HCT116 (cell line): ENCODE results near the gene CEMIP2. TPM values are rescaled to one million over a fixed set of nuclear protein-coding genes. Genes with fewer than 3 reads are reported as not detected.

Experiments
- ATAC-seq: fragments of 200-7000 bp; cut with Tn5 transposase; 2 replicates; pipeline ENCODE4 v1.9.1; 2020; ENCODE audit warnings: mild to moderate bottlenecking, moderate library complexity
- BruUV-seq: library from RNA; stranded (reverse); fragments of 400-500 nt; replicated peaks from 2 replicates; lab custom pipeline; 2021; lab: Mats Ljungman, UMichigan
- CTCF ChIA-PET: fragments of 300-600 bp; sonication (Branson Sonifier 250); formaldehyde crosslinking; loops from one replicate; lab custom pipeline; 2021; ENCODE audit warnings: antibody characterized with exemption; lab: Charles Lee
- POLR2A ChIA-PET: fragments of 300-600, 350-600 bp; sonication (Branson Sonifier 250); formaldehyde crosslinking; loops from one replicate; lab custom pipeline; 2021; ENCODE audit warnings: antibody characterized with exemption; lab: Charles Lee
- RAD21 ChIA-PET, 2 experiments: fragments of 300-600 bp; sonication (Branson Sonifier 250); formaldehyde crosslinking; loops; one replicate each; lab custom pipeline; 2023; ENCODE audit warnings: low total read pairs in 2 of 2; ENCODE audit not compliant: uncharacterized antibody in 2 of 2, unreplicated experiment in 2 of 2, low non-redundant PET in 1 of 2; lab: Charles Lee
- DNase-seq: peaks from one replicate; pipeline ENCODE4 v3.0.0-alpha.2; 2010; ENCODE audit warnings: low read depth, low spot score
- H2AFZ ChIP-seq: fragments of 200-600 bp; shearing (Covaris generic), sonication (generic); 2 replicates; pipeline ENCODE4 v1.6.1; 2017; ENCODE audit warnings: low read depth, mixed run types, mixed read lengths, antibody characterized with exemption, low read length; ENCODE audit not compliant: poor library complexity, severe bottlenecking
- H3K27ac ChIP-seq: 2 replicates; pipeline ENCODE4 v1.5.1; 2012; ENCODE audit warnings: low read depth, low read length
- H3K27me3 ChIP-seq: fragments of 200-600 bp; sonication (generic); 2 replicates; pipeline ENCODE4 v1.6.1; 2016; ENCODE audit warnings: mixed run types, low read length, mixed read lengths; ENCODE audit not compliant: insufficient read depth
- H3K36me3 ChIP-seq, 2 experiments: fragments of 200-500 bp in 1 of 2; fragments of 200-600 bp in 1 of 2; sonication (Bioruptor generic) in 1 of 2; sonication (generic) in 1 of 2; 2 replicates each; pipeline versions ENCODE4 v1.5.1 to v1.6.1; 2014 to 2016; ENCODE audit warnings: low read length in 2 of 2, inconsistent platforms in 1 of 2, mixed read lengths in 1 of 2, mixed run types in 1 of 2; ENCODE audit not compliant: insufficient read depth in 2 of 2, control insufficient read depth in 1 of 2
- H3K4me1 ChIP-seq, 2 experiments: fragments of 200-600 bp in 1 of 2; sonication (generic) in 1 of 2; 2 replicates each; pipeline versions ENCODE4 v1.5.1 to v1.6.1; 2012 to 2017; ENCODE audit warnings: low read length in 2 of 2, inconsistent platforms in 1 of 2, mild to moderate bottlenecking in 1 of 2, mixed read lengths in 1 of 2, mixed run types in 1 of 2, moderate library complexity in 1 of 2; ENCODE audit not compliant: insufficient read depth in 2 of 2, control insufficient read depth in 1 of 2
- H3K4me2 ChIP-seq: fragments of 200-600 bp; sonication (generic); 2 replicates; pipeline ENCODE4 v1.6.1; 2017; ENCODE audit warnings: mixed run types, low read length, mixed read lengths
- H3K4me3 ChIP-seq, 2 experiments: fragments of 200-600 bp in 1 of 2; sonication (generic) in 1 of 2; replicated peaks in 1 of 2; 2 replicates each; pipeline ENCODE4 v1.5.1; 2011 to 2016; ENCODE audit warnings: low read length in 2 of 2, control low read depth in 1 of 2, low read depth in 1 of 2, mild to moderate bottlenecking in 1 of 2, mixed read lengths in 1 of 2, mixed run types in 1 of 2
- H3K79me2 ChIP-seq: fragments of 200-600 bp; sonication (generic); 2 replicates; pipeline ENCODE4 v1.6.1; 2017; ENCODE audit warnings: mild to moderate bottlenecking, mixed run types, low read length, moderate library complexity, mixed read lengths; ENCODE audit not compliant: insufficient read depth
- H3K9ac ChIP-seq: fragments of 200-600 bp; sonication (generic); 2 replicates; pipeline ENCODE4 v1.6.1; 2016; ENCODE audit warnings: low read length, mixed read lengths
- H3K9me2 ChIP-seq: fragments of 200-600 bp; sonication (generic), shearing (Covaris generic); 2 replicates; pipeline ENCODE4 v1.6.1; 2017; ENCODE audit warnings: mixed run types, mild to moderate bottlenecking, moderate library complexity; ENCODE audit not compliant: insufficient read depth
- H3K9me3 ChIP-seq, 2 experiments: fragments of 200-500 bp in 1 of 2; fragments of 200-600 bp in 1 of 2; sonication (Bioruptor generic) in 1 of 2; sonication (generic) in 1 of 2; 2 replicates each; pipeline ENCODE4 v1.6.1; 2014 to 2017; ENCODE audit warnings: low read length in 2 of 2, mixed read lengths in 2 of 2, inconsistent platforms in 1 of 2, low read depth in 1 of 2, mild to moderate bottlenecking in 1 of 2, mixed run types in 1 of 2, moderate library complexity in 1 of 2; ENCODE audit not compliant: control insufficient read depth in 1 of 2, insufficient read depth in 1 of 2
- H4K20me1 ChIP-seq: fragments of 200-600 bp; sonication (generic), shearing (Covaris generic); 2 replicates; pipeline ENCODE4 v1.6.1; 2017; ENCODE audit warnings: mixed run types, mild to moderate bottlenecking, moderate library complexity; ENCODE audit not compliant: insufficient read depth
- CEBPB ChIP-seq: IDR thresholded peaks from 2 replicates; pipeline ENCODE4 v1.6.1; 2012; ENCODE audit warnings: low read depth
- ELF1 ChIP-seq: IDR thresholded peaks from 2 replicates; pipeline ENCODE4 v1.6.1; 2012; ENCODE audit warnings: low read depth, borderline replicate concordance
- EZH2 ChIP-seq: fragments of 200-600 bp; sonication (generic); IDR thresholded peaks from 2 replicates; pipeline ENCODE4 v1.6.1; 2017; ENCODE audit warnings: antibody characterized with exemption, mixed run types
- JUND ChIP-seq: IDR thresholded peaks from 2 replicates; pipeline ENCODE4 v1.6.1; 2012
- RAD21 ChIP-seq: IDR thresholded peaks from 2 replicates; pipeline ENCODE4 v1.6.1; 2012; ENCODE audit warnings: low read depth, mild to moderate bottlenecking
- REST ChIP-seq: IDR thresholded peaks from 2 replicates; pipeline ENCODE4 v1.6.1; 2012; ENCODE audit warnings: low read depth
- SIN3A ChIP-seq: IDR thresholded peaks from 2 replicates; pipeline ENCODE4 v1.6.1; 2012; ENCODE audit warnings: low read depth
- SRF ChIP-seq: IDR thresholded peaks from 2 replicates; pipeline ENCODE4 v1.6.1; 2012; ENCODE audit warnings: low read depth
- TCF7L2 ChIP-seq: IDR thresholded peaks from 2 replicates; pipeline ENCODE4 v1.7.0; 2011; ENCODE audit warnings: borderline replicate concordance, inconsistent platforms; ENCODE audit not compliant: insufficient read depth, insufficient read length; ENCODE audit errors: extremely low read depth
- YY1 ChIP-seq: IDR thresholded peaks from 2 replicates; pipeline ENCODE4 v1.6.1; 2011; ENCODE audit warnings: low read length, low read depth, moderate library complexity, mild to moderate bottlenecking; ENCODE audit not compliant: insufficient replicate concordance; ENCODE audit errors: extremely low read depth
- ZFX ChIP-seq: fragments of 450-650 bp; IDR thresholded peaks from 2 replicates; pipeline ENCODE4 v1.6.1; 2017
- intact Hi-C: fragments of 100-400 bp; cut with micrococcal nuclease; formaldehyde crosslinking; loops from 2 replicates; pipeline ENCODE4 v1.10.0; 2022
- total RNA-seq: library from RNA; stranded (reverse); gene quantifications from one replicate; pipeline ENCODE4 v1.2.1, GENCODE V29; 2021; ENCODE audit not compliant: unreplicated experiment
- TF ChIP-seq, protein P1 (sequence below), 3 experiments: fragments of 200-600 bp in 1 of 3; sonication (generic) in 1 of 3; IDR thresholded peaks in 2 of 3; conservative IDR thresholded peaks in 1 of 3; 2 replicates each; pipeline ENCODE4 v1.5.1; 2012 to 2017; ENCODE audit warnings: low read depth in 2 of 3, low read length in 2 of 3, antibody characterized with exemption in 1 of 3, borderline replicate concordance in 1 of 3, control low read depth in 1 of 3, mild to moderate bottlenecking in 1 of 3, mixed read lengths in 1 of 3, mixed run types in 1 of 3, moderate library complexity in 1 of 3; ENCODE audit not compliant: insufficient read depth in 1 of 3
- TF ChIP-seq, protein P2 (sequence below): IDR thresholded peaks from 2 replicates; pipeline ENCODE4 v1.6.1; 2011; ENCODE audit warnings: mild to moderate bottlenecking, low read length, moderate library complexity; ENCODE audit not compliant: insufficient replicate concordance; ENCODE audit errors: extremely low read depth

Gene CEMIP2
- total RNA-seq, 1 experiment from 2014 or later, result 14.3 TPM

- no peaks in the 10 kb centered on the region for H3K9me3 ChIP-seq
- no peaks in the 10 kb centered on the region for H4K20me1 ChIP-seq
- intact Hi-C loops, result no loop called here
- ATAC-seq (no peak), DNase-seq (no peak)
- H3K4me2 ChIP-seq, result no peak overlapping the region
- BruUV-seq, result no TSS peak
- no peak overlapping the region for H3K9ac ChIP-seq
- H3K9me2 ChIP-seq, result no peaks in the 10 kb centered on the region
- H3K4me3 ChIP-seq, result no peak overlapping the region
- no peak for TF ChIP-seq CEBPB
- RAD21 ChIA-PET, result no interaction called here
- H3K79me2 ChIP-seq, result 0 out of 2 replicates have a peak, but pooled peaks cover 2% of the 10 kb centered on the region
- no peak overlapping the region for H3K27ac ChIP-seq
- H2AFZ ChIP-seq, result no peak overlapping the region
- no peaks in the 10 kb centered on the region for H3K36me3 ChIP-seq
- H3K4me1 ChIP-seq, result peaks cover 6 to 16% of the 10 kb centered on the region in 2 experiments; a peak in 3 of 4 replicates
- H3K27me3 ChIP-seq, result no peaks in the 10 kb centered on the region
- POLR2A ChIA-PET, result no interaction called here
- CTCF ChIA-PET, result no interaction called here
Observed at GRCh38 chr9:71772726-71773125, 4.4 kb upstream of the CEMIP2 start.

DNA sequence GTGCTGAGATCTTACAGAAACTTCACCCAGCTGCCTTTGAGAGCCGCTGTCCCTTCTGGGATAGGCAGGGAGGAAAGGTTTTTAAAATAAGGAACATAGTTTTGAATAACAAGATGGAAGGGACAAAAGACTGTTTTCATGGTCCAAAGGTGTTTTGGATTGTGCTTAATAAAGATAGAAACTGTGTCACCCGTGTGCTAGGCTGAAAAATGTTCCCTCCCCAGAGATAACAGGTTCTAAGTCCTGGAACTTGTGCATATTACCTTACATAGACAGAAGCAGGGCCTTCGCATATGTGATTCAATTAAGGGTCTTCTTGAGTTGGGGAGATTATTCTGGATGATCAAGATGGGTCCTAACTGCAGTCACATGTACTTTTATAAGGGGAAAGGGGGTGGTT is 1.9 kb upstream of the CEMIP2 start:
- Histone ChIP-seq H4K20me1 (no peaks in the 10 kb centered on the region), H2AFZ (peak overlapping the region; percentile 98), H3K4me3 (no peak overlapping the region), H3K9me2 (no peaks in the 10 kb centered on the region), H3K4me1 (peaks cover 13 to 32% of the 10 kb centered on the region in 2 experiments), H3K27me3 (no peaks in the 10 kb centered on the region), H3K4me2 (peak overlapping the region; percentile 99), H3K36me3 (no peaks in the 10 kb centered on the region), H3K79me2 (0 out of 2 replicates have a peak, but pooled peaks cover 6% of the 10 kb centered on the region), H3K9ac (0 out of 2 replicates have a peak overlapping the region, but pooled peaks have one; percentile 11), H3K9me3 (no peaks in the 10 kb centered on the region), H3K27ac (no peak overlapping the region)
- intact Hi-C loops, result no loop called here
- ChIA-PET CTCF (no interaction called here), POLR2A (no interaction called here), RAD21 (no interaction called here)
- no peak for DNase-seq
- no peak for ATAC-seq
- no TSS peak for BruUV-seq
- TF ChIP-seq, protein P1, sequence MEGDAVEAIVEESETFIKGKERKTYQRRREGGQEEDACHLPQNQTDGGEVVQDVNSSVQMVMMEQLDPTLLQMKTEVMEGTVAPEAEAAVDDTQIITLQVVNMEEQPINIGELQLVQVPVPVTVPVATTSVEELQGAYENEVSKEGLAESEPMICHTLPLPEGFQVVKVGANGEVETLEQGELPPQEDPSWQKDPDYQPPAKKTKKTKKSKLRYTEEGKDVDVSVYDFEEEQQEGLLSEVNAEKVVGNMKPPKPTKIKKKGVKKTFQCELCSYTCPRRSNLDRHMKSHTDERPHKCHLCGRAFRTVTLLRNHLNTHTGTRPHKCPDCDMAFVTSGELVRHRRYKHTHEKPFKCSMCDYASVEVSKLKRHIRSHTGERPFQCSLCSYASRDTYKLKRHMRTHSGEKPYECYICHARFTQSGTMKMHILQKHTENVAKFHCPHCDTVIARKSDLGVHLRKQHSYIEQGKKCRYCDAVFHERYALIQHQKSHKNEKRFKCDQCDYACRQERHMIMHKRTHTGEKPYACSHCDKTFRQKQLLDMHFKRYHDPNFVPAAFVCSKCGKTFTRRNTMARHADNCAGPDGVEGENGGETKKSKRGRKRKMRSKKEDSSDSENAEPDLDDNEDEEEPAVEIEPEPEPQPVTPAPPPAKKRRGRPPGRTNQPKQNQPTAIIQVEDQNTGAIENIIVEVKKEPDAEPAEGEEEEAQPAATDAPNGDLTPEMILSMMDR (IDR thresholded peaks at IDR 0.05 in 2 of 3, conservative IDR thresholded peaks at IDR 0.05 in 1 of 3; ENCODE audit: borderline replicate concordance in 1 of 3, insufficient read depth in 1 of 3, low read depth in 2 of 3, low read length in 2 of 3), result no peak
- no peak for TF ChIP-seq SIN3A
- TF ChIP-seq, protein P2, sequence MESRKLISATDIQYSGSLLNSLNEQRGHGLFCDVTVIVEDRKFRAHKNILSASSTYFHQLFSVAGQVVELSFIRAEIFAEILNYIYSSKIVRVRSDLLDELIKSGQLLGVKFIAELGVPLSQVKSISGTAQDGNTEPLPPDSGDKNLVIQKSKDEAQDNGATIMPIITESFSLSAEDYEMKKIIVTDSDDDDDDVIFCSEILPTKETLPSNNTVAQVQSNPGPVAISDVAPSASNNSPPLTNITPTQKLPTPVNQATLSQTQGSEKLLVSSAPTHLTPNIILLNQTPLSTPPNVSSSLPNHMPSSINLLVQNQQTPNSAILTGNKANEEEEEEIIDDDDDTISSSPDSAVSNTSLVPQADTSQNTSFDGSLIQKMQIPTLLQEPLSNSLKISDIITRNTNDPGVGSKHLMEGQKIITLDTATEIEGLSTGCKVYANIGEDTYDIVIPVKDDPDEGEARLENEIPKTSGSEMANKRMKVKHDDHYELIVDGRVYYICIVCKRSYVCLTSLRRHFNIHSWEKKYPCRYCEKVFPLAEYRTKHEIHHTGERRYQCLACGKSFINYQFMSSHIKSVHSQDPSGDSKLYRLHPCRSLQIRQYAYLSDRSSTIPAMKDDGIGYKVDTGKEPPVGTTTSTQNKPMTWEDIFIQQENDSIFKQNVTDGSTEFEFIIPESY, result no peak
- no peak for TF ChIP-seq RAD21
- no peak for TF ChIP-seq REST
- TF ChIP-seq EZH2, result no peak
- no peak for TF ChIP-seq ZFX
- TF ChIP-seq ELF1, result no peak
- no peak for TF ChIP-seq CEBPB
- no peak for TF ChIP-seq YY1
- no peak for TF ChIP-seq JUND
- TF ChIP-seq SRF, result no peak
- TF ChIP-seq TCF7L2, result no peak
